HL-60 (cell line): ENCODE measurements around the gene SAG.

ENCODE experiments used
- DNase-seq, 2 experiments: peaks; one replicate each; pipeline ENCODE4 v3.0.0-alpha.2; 2010 to 2020; ENCODE audit warnings: low read depth in 1 of 2, low spot score in 1 of 2
- H3K27ac ChIP-seq: fragments of 250-450 bp; sonication (Bioruptor Pico); replicated peaks from 2 replicates; pipeline ENCODE4 v1.5.1; 2020; ENCODE audit warnings: mild to moderate bottlenecking, moderate library complexity
- H3K27me3 ChIP-seq: fragments of 250-450 bp; sonication (Bioruptor Pico); 2 replicates; pipeline ENCODE4 v1.5.1; 2021; ENCODE audit warnings: mild to moderate bottlenecking, moderate library complexity; ENCODE audit not compliant: insufficient read depth, poor library complexity, severe bottlenecking
- H3K4me3 ChIP-seq: replicated peaks from 2 replicates; pipeline ENCODE4 v1.5.1; 2011; ENCODE audit warnings: mild to moderate bottlenecking, control low read depth, low read length; ENCODE audit not compliant: insufficient read depth
- CTCF ChIP-seq: IDR thresholded peaks from one replicate; pipeline ENCODE4 v1.5.1; 2011; ENCODE audit warnings: low read length, control low read depth, inconsistent platforms; ENCODE audit not compliant: insufficient read depth
- GABPA ChIP-seq: IDR thresholded peaks from 2 replicates; pipeline ENCODE4 v1.6.1; 2012; ENCODE audit warnings: low read depth
- POLR2AphosphoS5 ChIP-seq: IDR thresholded peaks from 2 replicates; pipeline ENCODE4 v1.6.1; 2012; ENCODE audit warnings: low read depth
- REST ChIP-seq: IDR thresholded peaks from 2 replicates; pipeline ENCODE4 v1.6.1; 2012; ENCODE audit warnings: low read depth; ENCODE audit not compliant: insufficient replicate concordance
- SPI1 ChIP-seq: IDR thresholded peaks from 2 replicates; pipeline ENCODE4 v1.6.1; 2012; ENCODE audit warnings: low read depth, mild to moderate bottlenecking, borderline replicate concordance

The SAG gene

GRCh38 chr2:233381638-233381995, 74.0 kb downstream of the SAG start:
- Histone ChIP-seq H3K27ac (no peak overlapping the region), H3K4me3 (no peak overlapping the region), H3K27me3 (no peaks in the 10 kb centered on the region)
- DNase-seq, result no peak
- TF ChIP-seq CTCF, result no peak
- no peak for TF ChIP-seq REST
- TF ChIP-seq GABPA, result no peak
- TF ChIP-seq POLR2AphosphoS5, result no peak
- TF ChIP-seq SPI1, result no peak

- TF ChIP-seq GABPA, result no peak
- no peak for TF ChIP-seq POLR2AphosphoS5
- TF ChIP-seq SPI1, result no peak
- no peak for TF ChIP-seq REST
- TF ChIP-seq CTCF, result no peak
- Histone ChIP-seq H3K4me3 (no peak overlapping the region), H3K27ac (no peak overlapping the region)
These were observed 76.4 kb downstream of the SAG start for GRCh38 chr2:233384015-233384414.

GRCh38 chr2:233384811-233385488, 77.3 kb downstream of the SAG start:
- Histone ChIP-seq H3K27ac (no peak overlapping the region), H3K4me3 (no peak overlapping the region), H3K27me3 (no peaks in the 10 kb centered on the region)
- DNase-seq, result no peak
- no peak for TF ChIP-seq CTCF
- no peak for TF ChIP-seq POLR2AphosphoS5
- no peak for TF ChIP-seq REST
- TF ChIP-seq GABPA, result no peak
- TF ChIP-seq SPI1, result no peak

More at GRCh38 chr2:233384015-233384414, 76.4 kb downstream of the SAG start:
- DNase-seq, result no peak
- H3K27me3 ChIP-seq, result no peaks in the 10 kb centered on the region
